Caco-2 (cell line): ENCODE results near the gene FUT8. TPM values are rescaled to one million over a fixed set of nuclear protein-coding genes. Genes with fewer than 3 reads are reported as not detected.
"Not testable (repeated sequence)": the region's sequence is repeated elsewhere in the genome, so short reads cannot be mapped to it uniquely, and the experiment has no call there.

Experiments used
- BruUV-seq: library from RNA; stranded (reverse); fragments of 400-500 nt; replicated peaks from 2 replicates; lab custom pipeline; 2021; lab: Mats Ljungman, UMichigan
- CTCF ChIA-PET: fragments of 300-600 bp; sonication (Branson Sonifier 250); formaldehyde crosslinking; loops from one replicate; lab custom pipeline; 2022; ENCODE audit warnings: antibody characterized with exemption; lab: Charles Lee
- POLR2A ChIA-PET: fragments of 300-600 bp; sonication (Branson Sonifier 250); formaldehyde crosslinking; loops from one replicate; lab custom pipeline; 2022; ENCODE audit warnings: antibody characterized with exemption; lab: Charles Lee
- DNase-seq, 2 experiments: peaks; one replicate each; pipeline versions ENCODE4 v3.0.0 to v3.0.0-alpha.2; 2020 to 2022
- H3K27me3 ChIP-seq: replicated peaks from 2 replicates; pipeline ENCODE4 v1.6.0; 2011; ENCODE audit warnings: low read length; ENCODE audit not compliant: control insufficient read depth, insufficient read depth
- H3K36me3 ChIP-seq: 2 replicates; pipeline ENCODE4 v1.5.1; 2011; ENCODE audit warnings: low read length; ENCODE audit not compliant: control insufficient read depth, insufficient read depth
- H3K4me1 ChIP-seq: fragments of 250-450 bp; sonication (Bioruptor Pico); 2 replicates; pipeline ENCODE4 v1.5.1; 2020; ENCODE audit warnings: mild to moderate bottlenecking
- H3K4me3 ChIP-seq: 2 replicates; pipeline ENCODE4 v1.5.1; 2011; ENCODE audit warnings: low read depth, mild to moderate bottlenecking, control low read depth, low read length
- H3K9me3 ChIP-seq: fragments of 250-450 bp; sonication (Bioruptor Pico); 2 replicates; pipeline ENCODE4 v1.5.1; 2020; ENCODE audit warnings: mild to moderate bottlenecking, moderate library complexity
- H3K27ac Mint-ChIP-seq: one replicate; pipeline ENCODE4 v1.8.0; 2022; ENCODE audit warnings: mixed read lengths; ENCODE audit not compliant: unreplicated experiment
- H3K27me3 Mint-ChIP-seq: one replicate; pipeline ENCODE4 v1.8.0; 2022; ENCODE audit warnings: mixed read lengths; ENCODE audit not compliant: insufficient read depth, unreplicated experiment
- H3K36me3 Mint-ChIP-seq: one replicate; pipeline ENCODE4 v1.8.0; 2022; ENCODE audit warnings: mild to moderate bottlenecking, mixed read lengths; ENCODE audit not compliant: insufficient read depth, unreplicated experiment
- H3K4me1 Mint-ChIP-seq: one replicate; pipeline ENCODE4 v1.8.0; 2022; ENCODE audit warnings: low read depth, mixed read lengths; ENCODE audit not compliant: unreplicated experiment
- H3K4me3 Mint-ChIP-seq: one replicate; pipeline ENCODE4 v1.8.0; 2022; ENCODE audit warnings: mild to moderate bottlenecking, moderate library complexity, mixed read lengths; ENCODE audit not compliant: unreplicated experiment
- H3K9me3 Mint-ChIP-seq: one replicate; pipeline ENCODE4 v1.8.0; 2022; ENCODE audit warnings: mixed read lengths; ENCODE audit not compliant: unreplicated experiment
- CTCF ChIP-seq, 2 experiments: fragments of 200-600 bp in 1 of 2; IDR thresholded peaks; 1 replicate in 1 of 2; 2 replicates in 1 of 2; pipeline versions ENCODE4 v1.5.1 to v1.8.0; 2011 to 2022; ENCODE audit warnings: antibody characterized with exemption in 1 of 2, control low read depth in 1 of 2, inconsistent platforms in 1 of 2, low read depth in 1 of 2, low read length in 1 of 2, mild to moderate bottlenecking in 1 of 2, moderate library complexity in 1 of 2; ENCODE audit not compliant: insufficient read depth in 1 of 2, severe bottlenecking in 1 of 2, unreplicated experiment in 1 of 2
- intact Hi-C: fragments of 100-400 bp; cut with micrococcal nuclease; formaldehyde crosslinking; loops from one replicate; pipeline ENCODE4 v1.10.0; 2022; ENCODE audit not compliant: unreplicated experiment
- total RNA-seq: library from RNA; stranded (reverse); gene quantifications from 2 replicates; pipeline ENCODE4 v1.2.3, GENCODE V29; 2022

Gene FUT8
- total RNA-seq, 1 experiment from 2014 or later, result 67.1 TPM

DNA sequence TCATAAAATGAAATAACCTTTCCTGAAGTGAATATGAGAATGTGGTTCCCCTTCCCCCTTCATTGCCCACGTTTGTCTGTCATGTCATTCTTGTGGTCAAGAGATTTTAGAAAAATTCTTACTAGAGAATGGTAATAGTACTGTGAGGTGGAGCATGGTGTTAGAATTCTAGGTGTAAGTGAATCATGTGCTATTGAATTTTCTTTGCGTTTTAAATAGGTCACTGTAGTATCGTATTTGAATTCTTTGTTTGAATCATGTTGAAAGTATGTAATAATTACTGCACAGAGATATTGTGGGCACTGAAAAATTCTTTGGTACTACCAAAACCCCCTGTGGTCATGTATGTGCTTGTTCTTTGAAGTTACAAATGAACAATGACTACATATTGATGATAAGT is 49.9 kb downstream of the FUT8 start:
- Histone ChIP-seq H3K4me3 (no peak overlapping the region), H3K27me3 (no peaks in the 10 kb centered on the region), H3K9me3 (no peaks in the 10 kb centered on the region), H3K4me1 (no peaks in the 10 kb centered on the region), H3K36me3 (no peaks in the 10 kb centered on the region)
- ChIA-PET POLR2A (no interaction called here), CTCF (no interaction called here)
- Mint-ChIP-seq H3K27ac (no peak overlapping the region), H3K4me3 (no peak overlapping the region), H3K36me3 (peaks cover 17% of the 10 kb centered on the region), H3K4me1 (no peaks in the 10 kb centered on the region), H3K9me3 (no peaks in the 10 kb centered on the region), H3K27me3 (no peaks in the 10 kb centered on the region)
- intact Hi-C loops, result no loop called here
- no peak for DNase-seq
- TF ChIP-seq CTCF (IDR thresholded peaks at IDR 0.05; ENCODE audit: insufficient read depth in 1 of 2, low read depth in 1 of 2, low read length in 1 of 2, severe bottlenecking in 1 of 2, unreplicated experiment in 1 of 2), result no peak
- no TSS peak for BruUV-seq

- H3K27me3 ChIP-seq, result no peaks in the 10 kb centered on the region
- intact Hi-C loops, result no loop called here
- no peaks in the 10 kb centered on the region for H3K36me3 ChIP-seq
- ChIA-PET CTCF (no interaction called here), POLR2A (no interaction called here)
- DNase-seq, result no peak
- Mint-ChIP-seq H3K4me1 (peaks cover 11% of the 10 kb centered on the region), H3K27me3 (no peaks in the 10 kb centered on the region), H3K36me3 (peaks cover 13% of the 10 kb centered on the region), H3K4me3 (no peak overlapping the region), H3K27ac (no peak overlapping the region), H3K9me3 (no peaks in the 10 kb centered on the region)
- no TSS peak for BruUV-seq
- no peak for TF ChIP-seq CTCF (IDR thresholded peaks at IDR 0.05; ENCODE audit: insufficient read depth in 1 of 2, low read depth in 1 of 2, low read length in 1 of 2, severe bottlenecking in 1 of 2, unreplicated experiment in 1 of 2)
- no peaks in the 10 kb centered on the region for H3K4me1 ChIP-seq
- no peak overlapping the region for H3K4me3 ChIP-seq
- H3K9me3 ChIP-seq, result no peaks in the 10 kb centered on the region
Observed at GRCh38 chr14:65465584-65465983, 53.1 kb downstream of the FUT8 start.

DNA sequence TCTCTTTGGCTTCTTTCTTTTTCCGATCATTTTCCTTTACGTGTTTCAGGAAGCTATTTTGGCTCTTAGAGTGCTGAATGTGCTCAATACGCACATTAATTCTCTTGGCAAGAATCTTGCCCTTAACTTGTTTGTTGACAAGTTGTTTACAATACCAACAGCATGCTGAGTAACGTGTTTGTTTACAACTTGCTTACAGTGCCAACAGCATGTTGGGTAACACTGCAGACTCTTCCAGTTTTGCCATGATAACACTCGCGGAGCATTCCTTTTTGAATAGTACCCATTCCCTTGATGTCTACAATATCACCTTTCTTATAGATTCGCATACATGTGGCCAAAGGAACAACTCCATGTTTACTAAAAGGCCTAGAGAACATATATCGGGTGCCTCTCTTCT is 55.4 kb downstream of the FUT8 start:
- H3K27me3 ChIP-seq, CTCF ChIA-PET, H3K4me3 Mint-ChIP-seq, intact Hi-C loops, H3K36me3 Mint-ChIP-seq, H3K4me3 ChIP-seq, H3K36me3 ChIP-seq, DNase-seq, BruUV-seq, H3K9me3 ChIP-seq, POLR2A ChIA-PET, H3K4me1 ChIP-seq, H3K9me3 Mint-ChIP-seq, H3K27me3 Mint-ChIP-seq, H3K27ac Mint-ChIP-seq: not testable (repeated sequence)
- H3K4me1 Mint-ChIP-seq, result peaks cover 17% of the 10 kb centered on the region

GRCh38 chr14:65469903-65470302 is 57.4 kb downstream of the FUT8 start:
- Mint-ChIP-seq H3K9me3 (no peaks in the 10 kb centered on the region), H3K4me1 (peaks cover 17% of the 10 kb centered on the region), H3K4me3 (no peak overlapping the region), H3K36me3 (peaks cover 6% of the 10 kb centered on the region), H3K27ac (no peak overlapping the region), H3K27me3 (no peaks in the 10 kb centered on the region)
- no TSS peak for BruUV-seq
- intact Hi-C loops, result no loop called here
- peaks cover 9% of the 10 kb centered on the region for H3K4me1 ChIP-seq
- H3K36me3 ChIP-seq, result no peaks in the 10 kb centered on the region
- no peak overlapping the region for H3K4me3 ChIP-seq
- no peak for DNase-seq
- POLR2A ChIA-PET, result no interaction called here
- H3K9me3 ChIP-seq, result no peaks in the 10 kb centered on the region
- H3K27me3 ChIP-seq, result no peaks in the 10 kb centered on the region
- CTCF ChIA-PET, result no interaction called here
- TF ChIP-seq CTCF (IDR thresholded peaks at IDR 0.05; ENCODE audit: insufficient read depth in 1 of 2, low read depth in 1 of 2, low read length in 1 of 2, severe bottlenecking in 1 of 2, unreplicated experiment in 1 of 2), result no peak
